GM21447 (cell line): ENCODE data around the gene ZSCAN22.
"Not testable (repeated sequence)": the region's sequence is repeated elsewhere in the genome, so short reads cannot be mapped to it uniquely, and the experiment has no call there.

Source experiments
- ATAC-seq: cut with Tn5 transposase; IDR thresholded peaks from one replicate; pipeline ENCODE4 v1.9.1; 2021; ENCODE audit not compliant: unreplicated experiment

Gene ZSCAN22

GRCh38 chr19:58326914-58327726, at the start of gene ZSCAN22:
TSS of gene ZSCAN22 (plus strand) at chr19:58326994. CDS start at chr19:58334803, 7,809 bp downstream.
- peak; percentile 83 for ATAC-seq

- ATAC-seq, result no peak
Observed at GRCh38 chr19:58277197-58277596, 49.6 kb upstream of the ZSCAN22 start.

DNA sequence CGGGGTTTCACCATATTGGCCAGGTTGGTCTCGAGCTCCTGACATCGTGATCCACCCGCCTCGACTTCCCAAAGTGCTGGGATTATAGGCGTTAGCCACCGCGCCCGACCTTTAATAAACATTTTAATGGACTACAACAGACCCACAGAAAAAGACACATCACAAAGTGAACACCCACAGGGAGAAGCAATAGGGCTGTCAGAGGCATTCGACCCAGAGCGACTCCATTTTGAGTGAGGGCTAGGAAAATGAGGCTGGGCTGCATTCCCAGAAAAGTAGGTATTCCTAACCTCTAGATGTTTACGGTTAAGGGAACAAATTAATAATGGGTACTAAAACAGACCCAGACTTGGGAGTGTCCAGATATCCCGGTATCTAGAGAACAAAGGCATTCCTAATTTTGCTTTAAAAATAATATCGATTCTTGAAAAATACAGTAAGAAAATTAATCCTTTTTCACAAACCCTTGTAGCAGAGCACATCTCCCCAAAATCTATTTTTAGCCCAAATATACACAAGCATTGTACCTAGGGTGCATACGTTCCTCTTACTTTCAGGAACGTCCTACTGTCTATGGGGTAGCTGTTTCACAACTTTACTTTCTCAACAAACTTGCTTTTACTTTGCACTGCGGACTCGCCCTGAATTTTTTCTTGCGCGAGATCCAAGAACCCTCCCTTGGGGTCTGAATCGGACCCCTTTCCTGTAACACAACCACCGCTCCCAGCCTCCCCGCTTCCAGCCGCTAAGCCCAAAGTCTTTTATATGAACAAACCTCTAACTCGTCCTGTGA, 48.9 kb upstream of the ZSCAN22 start:
- no peak for ATAC-seq

- peak; percentile 89 for ATAC-seq
Observed at GRCh38 chr19:58278541-58279041, 48.2 kb upstream of the ZSCAN22 start, which contains the start of gene ZNF8. TSS of gene ZNF8 (plus strand) at chr19:58278955. CDS start at chr19:58279082, 127 bp downstream.

DNA sequence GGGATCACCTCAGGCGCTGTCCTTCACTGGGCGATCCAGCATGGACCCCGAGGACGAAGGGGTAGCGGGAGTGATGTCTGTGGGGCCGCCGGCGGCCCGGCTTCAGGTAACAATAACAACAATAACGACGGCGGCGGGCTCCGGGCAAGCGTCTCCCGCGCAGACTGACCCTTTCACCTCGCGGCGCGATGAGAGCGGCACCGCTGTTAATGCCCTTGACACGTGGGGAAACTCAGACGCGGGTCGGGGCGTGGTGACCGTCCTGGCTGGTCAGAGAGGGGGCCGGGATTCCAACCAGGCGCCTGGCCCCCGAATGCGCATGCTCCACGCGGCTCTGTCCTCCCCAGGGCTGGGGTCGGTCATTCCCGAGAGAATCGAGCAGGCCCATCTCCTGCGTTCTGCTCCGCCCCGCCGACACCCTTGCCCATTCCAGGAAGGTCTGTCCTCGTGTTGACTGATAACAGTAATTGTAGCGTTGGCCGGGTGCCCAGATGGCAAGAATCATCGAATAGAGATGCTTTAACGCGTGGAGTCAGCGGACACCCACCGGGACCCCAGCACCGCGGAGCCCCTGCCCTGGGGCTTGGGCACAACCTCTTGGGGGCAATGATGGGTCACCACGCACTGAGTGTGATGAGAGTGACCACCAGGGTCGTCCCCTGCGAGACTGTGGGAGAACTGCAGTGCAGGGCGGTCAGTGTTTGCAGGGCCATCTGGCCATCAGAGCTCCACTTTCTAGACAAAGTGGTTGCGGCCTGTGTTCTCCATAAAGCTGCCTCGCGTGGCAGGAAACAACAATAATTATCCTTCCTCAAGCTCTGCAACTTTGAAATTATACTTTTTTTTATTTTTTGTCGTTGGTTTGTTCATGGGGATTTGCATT, 47.5 kb upstream of the ZSCAN22 start:
- peak; percentile 30 for ATAC-seq

DNA sequence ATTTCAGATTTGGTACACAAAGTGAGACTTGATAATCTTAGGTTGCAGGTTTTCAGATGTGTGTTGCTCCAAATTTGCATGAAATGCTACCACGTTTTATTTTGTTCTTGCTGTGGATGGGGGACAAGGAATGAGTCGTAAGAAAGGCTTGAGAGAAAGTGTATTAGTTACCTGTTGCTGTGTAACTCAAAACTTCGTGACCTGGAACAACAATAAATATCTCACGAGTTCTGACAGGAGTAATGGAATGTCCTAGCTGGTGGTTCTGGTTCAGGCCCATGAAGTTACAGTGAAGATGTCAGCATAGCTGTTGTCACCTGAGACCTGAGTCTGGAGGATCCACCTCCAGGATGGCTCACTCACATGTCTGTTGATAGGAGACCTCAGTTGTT, 46.9 kb upstream of the ZSCAN22 start:
- no peak for ATAC-seq

GRCh38 chr19:58284199-58284598, 42.6 kb upstream of the ZSCAN22 start:
- ATAC-seq, result no peak

DNA sequence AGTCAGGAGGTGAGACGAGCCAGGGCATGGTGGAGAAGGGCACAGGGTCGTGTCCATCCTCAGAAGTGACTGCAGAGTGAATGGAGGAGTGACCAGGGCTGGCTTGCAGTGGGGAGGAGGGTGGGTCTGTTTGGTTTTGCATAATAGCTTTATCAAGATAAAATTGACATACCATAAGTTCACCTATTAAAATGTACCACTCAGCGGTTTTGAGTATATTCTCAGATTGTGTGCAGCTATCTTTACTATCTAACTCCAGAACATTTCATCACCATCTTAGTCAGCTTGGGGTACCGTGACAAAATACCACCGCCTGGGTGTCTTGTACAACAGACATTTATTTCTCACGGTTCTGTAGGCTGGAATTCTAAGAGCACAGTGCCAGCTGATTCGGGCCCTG, 34.9 kb upstream of the ZSCAN22 start:
- no peak for ATAC-seq

DNA sequence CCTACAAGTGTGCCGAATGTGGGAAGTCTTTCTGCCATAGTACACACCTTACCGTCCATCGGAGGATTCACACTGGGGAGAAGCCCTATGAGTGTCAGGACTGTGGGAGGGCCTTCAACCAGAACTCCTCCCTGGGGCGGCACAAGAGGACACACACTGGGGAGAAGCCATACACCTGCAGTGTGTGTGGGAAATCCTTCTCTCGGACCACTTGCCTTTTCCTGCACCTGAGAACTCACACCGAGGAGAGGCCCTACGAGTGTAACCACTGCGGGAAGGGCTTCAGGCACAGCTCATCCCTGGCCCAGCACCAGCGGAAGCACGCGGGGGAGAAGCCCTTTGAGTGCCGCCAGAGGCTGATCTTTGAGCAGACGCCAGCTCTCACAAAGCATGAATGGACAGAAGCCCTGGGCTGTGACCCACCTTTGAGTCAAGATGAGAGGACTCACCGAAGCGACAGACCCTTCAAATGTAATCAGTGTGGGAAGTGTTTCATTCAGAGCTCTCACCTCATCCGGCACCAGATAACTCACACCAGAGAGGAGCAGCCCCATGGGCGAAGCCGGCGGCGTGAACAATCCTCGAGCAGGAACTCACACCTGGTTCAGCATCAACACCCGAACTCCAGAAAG, 31.9 kb upstream of the ZSCAN22 start:
- ATAC-seq, result no peak

DNA sequence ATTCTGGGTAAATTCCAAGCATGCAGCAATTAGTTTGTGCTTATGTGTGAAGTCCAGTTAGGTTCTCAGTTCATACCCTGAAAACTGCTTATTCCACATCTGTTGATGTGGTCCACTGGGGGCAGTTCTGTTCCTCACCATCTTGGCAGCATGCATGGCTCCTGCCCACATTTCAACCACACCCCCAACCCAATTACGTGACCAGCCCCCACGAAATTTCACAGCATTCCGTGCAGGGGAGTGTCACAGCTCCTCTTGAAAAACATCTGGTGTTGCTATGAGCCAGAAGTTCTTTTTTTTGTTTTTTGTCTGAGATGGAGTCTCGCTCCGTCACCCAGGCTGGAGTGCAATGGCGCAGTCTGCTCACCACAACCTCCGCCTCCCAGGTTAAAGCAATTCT, 30.7 kb upstream of the ZSCAN22 start:
- ATAC-seq, result no peak

- no peak for ATAC-seq
Observed at GRCh38 chr19:58300620-58301019, 26.2 kb upstream of the ZSCAN22 start.

DNA sequence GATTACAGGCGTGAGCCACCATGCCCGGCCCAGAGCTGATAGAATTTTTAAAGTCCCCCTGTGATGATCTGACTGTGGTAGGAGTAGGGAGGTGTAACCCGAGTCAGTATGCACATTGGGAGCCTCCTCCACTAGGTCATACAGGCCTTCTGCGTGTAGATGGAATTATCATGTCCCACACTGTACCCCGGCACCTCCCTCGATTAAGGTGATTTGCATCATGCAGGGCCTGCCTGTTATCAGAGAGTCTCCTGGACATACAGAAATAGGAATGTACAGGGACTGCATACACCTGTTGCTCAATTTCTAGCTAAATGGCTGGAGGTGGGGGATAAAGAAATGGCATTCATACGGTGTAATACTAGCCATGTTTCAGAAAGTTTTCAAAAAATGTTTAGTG, 22.5 kb upstream of the ZSCAN22 start:
- no peak for ATAC-seq

- ATAC-seq, result no peak
Observed at GRCh38 chr19:58304748-58305064, 22.1 kb upstream of the ZSCAN22 start.

- peak; percentile 95 for ATAC-seq
Observed at GRCh38 chr19:58305065-58305931, 21.5 kb upstream of the ZSCAN22 start, which contains the start of gene ERVK3-1. TSS of gene ERVK3-1 (plus strand) at chr19:58305377. CDS start at chr19:58312169, 6,792 bp downstream.

GRCh38 chr19:58305932-58306323, 20.9 kb upstream of the ZSCAN22 start:
- no peak for ATAC-seq

- no peak for ATAC-seq
Observed at GRCh38 chr19:58307736-58308135, 19.1 kb upstream of the ZSCAN22 start.

- ATAC-seq, result not testable (repeated sequence)
Observed at GRCh38 chr19:58310685-58311084, 16.1 kb upstream of the ZSCAN22 start.

- no peak for ATAC-seq
Observed at GRCh38 chr19:58311345-58311865, 15.4 kb upstream of the ZSCAN22 start.

GRCh38 chr19:58315580-58315979, 11.2 kb upstream of the ZSCAN22 start:
- ATAC-seq, result no peak
